Aorta (tissue), 5 donors: ENCODE data around the gene CLMN. TPM values are rescaled to one million over a fixed set of nuclear protein-coding genes. Genes with fewer than 3 reads are reported as not detected.

Experiments used
- ATAC-seq: fragments of 200-7000 bp; cut with Tn5 transposase; one replicate; pipeline ENCODE4 v1.9.1; 2022; ENCODE audit warnings: moderate library complexity; ENCODE audit not compliant: low FRiP score
- DNase-seq, 2 donors: peaks; one replicate each; pipeline ENCODE4 v3.0.0-alpha.2; 2020
- H3K27ac ChIP-seq, 2 donors: one replicate each; pipeline ENCODE4 v1.5.1; 2013; ENCODE audit warnings: low read length in 2 of 2, mild to moderate bottlenecking in 2 of 2, moderate library complexity in 2 of 2, control low read depth in 1 of 2, inconsistent platforms in 1 of 2, low read depth in 1 of 2
- H3K27me3 ChIP-seq, 2 donors: one replicate each; pipeline ENCODE4 v1.6.1; 2013; ENCODE audit warnings: control low read depth in 1 of 2, low read length in 1 of 2, mild to moderate bottlenecking in 1 of 2, moderate library complexity in 1 of 2; ENCODE audit not compliant: insufficient read depth in 2 of 2, control insufficient read depth in 1 of 2
- H3K36me3 ChIP-seq, 2 donors: one replicate each; pipeline ENCODE4 v1.6.1; 2013; ENCODE audit warnings: control low read depth in 1 of 2, low read length in 1 of 2, mild to moderate bottlenecking in 1 of 2; ENCODE audit not compliant: insufficient read depth in 2 of 2, control insufficient read depth in 1 of 2
- H3K4me1 ChIP-seq, 2 donors: one replicate each; pipeline ENCODE4 v1.6.1; 2013; ENCODE audit warnings: low read length in 2 of 2, control low read depth in 1 of 2, mild to moderate bottlenecking in 1 of 2, moderate library complexity in 1 of 2; ENCODE audit not compliant: insufficient read depth in 2 of 2, control insufficient read depth in 1 of 2
- H3K4me3 ChIP-seq, 2 donors: one replicate each; pipeline ENCODE4 v1.5.1; 2013; ENCODE audit warnings: low read length in 2 of 2, control low read depth in 1 of 2, mild to moderate bottlenecking in 1 of 2
- H3K9me3 ChIP-seq: one replicate; pipeline ENCODE4 v1.6.1; 2013; ENCODE audit warnings: mild to moderate bottlenecking, low read length; ENCODE audit not compliant: control insufficient read depth
- WGBS, 2 donors: extraction: QIAGEN DNeasy Blood & Tissue Kit; methylation state at CpG; one replicate each; pipeline ENCODE4 v1.1.7; 2013; 5-methylcytosine and 5-hydroxymethylcytosine counted together
- intact Hi-C, 2 donors: fragments of 100-400 bp; cut with DNase I; formaldehyde crosslinking; loops; one replicate each; pipeline versions ENCODE4 v1.14.2 to v1.15.0; 2022
- polyA plus RNA-seq, 2 donors: library from polyadenylated mRNA; stranded (reverse); fragments of 200-250 nt; gene quantifications; one replicate each; pipeline ENCODE4 v1.2.3, GENCODE V29; 2013
- total RNA-seq, 2 donors: library from RNA; stranded (reverse); fragmentation: NEBNext Ultra II Directional; extraction: Animal tissue kit (Norgen Biotek cat#: 25700); gene quantifications; one replicate each; pipeline ENCODE4 v1.2.1, GENCODE V29; 2021
- donor health status: healthy with polysubstance abuse.
- donor health status: Bipolar disorder and iron deficiency.
- donor health status: DM: no; HTN: no; CAD: no.
- donor health status: DM: no; HTN: no; CAD: no.
- donor health status: DM: yes; HTN: yes; CAD: no.

Gene CLMN
- total and polyA plus RNA-seq, 4 donors = 3.9 to 18.3 (median 11.0) TPM

DNA sequence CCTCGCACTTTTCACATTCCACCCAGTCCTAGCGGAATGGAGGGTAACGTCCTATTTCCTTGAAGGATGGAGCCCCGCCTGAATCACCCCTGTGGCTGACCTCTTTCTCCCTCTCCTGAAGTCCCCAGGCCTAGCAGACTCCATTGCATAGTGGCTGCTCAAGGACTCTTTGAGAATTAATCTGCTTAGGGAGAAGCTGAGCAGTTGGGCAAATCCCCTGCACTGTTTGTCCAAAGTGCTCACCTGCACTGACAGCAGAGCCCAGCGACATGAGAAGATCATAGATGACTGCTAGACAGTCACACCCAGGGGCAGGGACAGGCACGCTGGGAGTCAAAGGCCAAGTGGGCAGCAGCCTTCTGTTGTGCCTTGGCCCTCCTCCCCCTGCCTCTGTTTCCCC, 124.7 kb downstream of the CLMN start:
- ATAC-seq (no peak), DNase-seq (no peak)
- Histone ChIP-seq H3K27ac (no peak overlapping the region), H3K9me3 (no peaks in the 10 kb centered on the region), H3K4me1 (no peaks in the 10 kb centered on the region), H3K27me3 (no peaks in the 10 kb centered on the region), H3K4me3 (no peak overlapping the region), H3K36me3 (no peaks in the 10 kb centered on the region)
- intact Hi-C loops = no loop called here
- WGBS, 2 donors = 95 to 97% methylated on average over 6 of the region's 6 CpGs

DNA sequence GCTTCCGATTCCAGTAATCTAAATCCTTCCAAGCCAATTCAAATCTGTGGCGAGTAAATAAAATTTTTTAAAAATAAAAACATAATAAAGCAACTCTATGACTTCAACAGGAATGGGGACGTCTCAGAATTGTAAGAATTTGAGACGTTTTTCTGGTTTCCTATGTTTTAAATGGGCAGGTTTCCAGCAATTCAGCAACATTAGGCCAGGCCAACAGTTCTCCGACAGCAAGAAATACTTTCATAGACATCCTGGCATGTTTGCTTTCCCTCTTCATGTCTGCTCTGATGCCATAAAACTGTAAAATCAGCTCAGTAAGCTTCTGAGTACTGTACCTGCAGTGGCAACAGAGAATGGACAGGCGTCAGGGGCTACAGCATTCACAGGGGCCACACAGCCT, 126.6 kb downstream of the CLMN start:
- Histone ChIP-seq H3K36me3 (no peaks in the 10 kb centered on the region), H3K27me3 (no peaks in the 10 kb centered on the region), H3K4me1 (no peaks in the 10 kb centered on the region), H3K4me3 (no peak overlapping the region), H3K27ac (no peak overlapping the region), H3K9me3 (no peaks in the 10 kb centered on the region)
- DNase-seq (no peak), ATAC-seq (no peak)
- WGBS, 2 donors = 54 to 59% methylated on average over 6 of the region's 6 CpGs
- intact Hi-C loops = no loop called here

DNA sequence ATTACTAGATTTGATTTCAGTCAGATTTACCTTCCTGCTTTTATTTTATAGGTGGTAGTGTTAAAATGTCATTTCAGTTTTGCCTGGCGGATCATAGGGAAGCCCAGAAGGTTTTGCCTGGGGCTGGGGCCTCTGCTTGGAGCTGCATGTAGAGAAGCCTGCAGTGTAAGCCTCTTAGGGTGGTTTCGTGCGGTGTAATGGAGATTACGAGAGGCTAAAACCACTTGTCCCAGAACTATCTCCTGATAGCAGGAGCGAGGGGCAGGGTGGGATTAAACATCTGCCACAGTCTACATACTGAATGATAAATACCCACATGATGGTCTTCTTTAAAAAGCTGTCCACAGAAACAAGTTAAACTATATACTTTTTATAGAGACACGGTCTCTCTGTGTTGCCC, 127.4 kb downstream of the CLMN start:
- WGBS, 2 donors = 96 to 98% methylated on average over 6 of the region's 6 CpGs

DNA sequence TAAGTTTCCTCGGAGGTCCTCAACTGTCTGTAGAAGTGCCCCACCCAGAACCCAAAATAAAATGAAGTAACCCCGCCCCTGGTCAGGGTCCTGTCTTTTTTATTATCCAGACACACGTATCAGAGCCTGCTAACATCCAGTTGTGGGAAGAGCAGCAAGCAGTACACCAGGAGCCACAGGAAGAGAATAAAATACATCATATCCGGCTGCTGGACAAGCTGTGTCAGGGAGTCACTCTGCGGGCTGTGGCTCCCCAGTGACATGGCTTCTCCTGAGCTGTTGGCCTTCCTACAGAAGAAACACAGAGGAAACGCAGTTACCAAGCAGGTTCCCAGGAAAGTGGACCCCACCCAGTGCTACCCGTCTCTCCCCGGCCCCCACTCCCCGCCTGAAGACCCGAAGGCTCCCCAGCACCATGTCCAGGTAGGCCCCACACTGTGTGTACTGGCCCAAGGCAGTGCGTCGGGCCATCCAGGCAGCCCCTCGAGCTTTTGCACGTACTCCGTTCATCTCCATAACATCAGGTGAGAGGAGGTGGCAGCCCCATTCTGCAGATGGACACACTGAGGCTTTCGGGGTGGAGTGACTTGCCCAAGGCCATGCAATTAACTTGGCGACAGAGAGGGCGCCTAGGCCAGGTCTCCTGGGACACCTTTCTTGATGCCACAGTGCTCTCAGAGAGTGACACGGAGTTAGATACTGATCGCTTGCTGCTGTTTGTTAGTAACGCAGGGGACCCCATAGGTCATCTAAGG, 128.1 kb downstream of the CLMN start:
- H3K27me3 ChIP-seq = no peaks in the 10 kb centered on the region
- H3K9me3 ChIP-seq = no peaks in the 10 kb centered on the region
- no peak overlapping the region for H3K27ac ChIP-seq
- H3K4me3 ChIP-seq = no peak overlapping the region
- no peak for ATAC-seq
- intact Hi-C loops = no loop called here
- no peak for DNase-seq
- 95 to 96% methylated on average over 21 of the region's 21 CpGs for WGBS, 2 donors
- no peaks in the 10 kb centered on the region for H3K4me1 ChIP-seq
- H3K36me3 ChIP-seq = no peaks in the 10 kb centered on the region

More for the DNA sequence above, 127.4 kb downstream of the CLMN start:
- Histone ChIP-seq H3K4me3 (no peak overlapping the region), H3K27ac (no peak overlapping the region), H3K9me3 (no peaks in the 10 kb centered on the region), H3K36me3 (no peaks in the 10 kb centered on the region), H3K4me1 (no peaks in the 10 kb centered on the region), H3K27me3 (no peaks in the 10 kb centered on the region)
- ATAC-seq (no peak), DNase-seq (no peak)
- intact Hi-C loops = no loop called here

DNA sequence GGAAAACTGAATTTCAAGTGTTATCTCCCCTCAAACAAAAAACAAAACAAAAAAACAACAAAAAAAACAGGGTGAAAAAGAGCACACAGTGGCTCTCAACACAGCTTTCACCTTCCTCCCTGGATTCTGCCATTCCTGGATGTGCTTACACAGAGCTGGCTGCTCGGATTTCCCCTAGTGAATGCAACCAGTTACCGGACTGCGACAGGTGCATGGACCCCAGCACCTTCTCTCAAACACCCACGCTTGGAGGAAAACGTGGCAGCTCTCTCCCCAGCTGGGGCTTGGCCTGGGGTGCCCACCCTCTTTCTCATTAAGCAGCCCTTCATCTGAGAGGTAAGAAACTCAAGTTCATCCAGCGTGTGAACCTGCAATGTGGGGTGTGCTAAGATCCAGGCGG, 128.9 kb downstream of the CLMN start:
- no peaks in the 10 kb centered on the region for H3K4me1 ChIP-seq
- H3K4me3 ChIP-seq = no peak overlapping the region
- intact Hi-C loops = no loop called here
- H3K27ac ChIP-seq = no peak overlapping the region
- no peaks in the 10 kb centered on the region for H3K27me3 ChIP-seq
- no peak for DNase-seq
- no peaks in the 10 kb centered on the region for H3K36me3 ChIP-seq
- WGBS, 2 donors = 97% methylated on average over 7 of the region's 7 CpGs
- ATAC-seq = no peak
- H3K9me3 ChIP-seq = no peaks in the 10 kb centered on the region

DNA sequence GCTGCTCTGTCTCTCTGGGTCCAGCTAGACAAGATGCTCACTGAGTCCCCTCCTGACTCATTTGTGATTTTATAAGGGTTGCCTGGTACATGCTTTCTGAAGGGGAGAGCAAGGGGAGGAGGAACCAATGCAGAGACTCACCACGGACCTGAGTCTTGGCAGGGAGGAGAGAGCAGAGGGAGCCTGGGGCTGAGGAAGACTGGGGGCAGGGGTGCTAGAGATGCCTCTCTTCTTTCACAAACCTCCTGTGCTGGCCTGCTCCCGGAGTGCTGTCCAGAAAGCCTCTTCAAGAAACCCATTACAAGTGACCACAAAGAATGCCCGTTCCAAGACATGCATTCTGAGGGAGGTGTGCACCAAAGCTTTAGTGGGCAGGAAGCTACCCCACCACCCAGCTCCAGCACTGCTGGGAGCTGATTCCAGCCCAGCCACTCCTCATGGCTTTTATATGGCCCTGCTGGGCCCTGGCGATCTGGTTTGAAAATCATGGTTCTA, 129.3 kb downstream of the CLMN start:
- DNase-seq (no peak), ATAC-seq (no peak)
- no peaks in the 10 kb centered on the region for H3K9me3 ChIP-seq
- intact Hi-C loops = no loop called here
- 78 to 86% methylated on average over 4 of the region's 4 CpGs for WGBS, 2 donors
- no peaks in the 10 kb centered on the region for H3K27me3 ChIP-seq
- H3K4me3 ChIP-seq = no peak overlapping the region
- no peaks in the 10 kb centered on the region for H3K4me1 ChIP-seq
- H3K36me3 ChIP-seq = no peaks in the 10 kb centered on the region
- no peak overlapping the region for H3K27ac ChIP-seq

DNA sequence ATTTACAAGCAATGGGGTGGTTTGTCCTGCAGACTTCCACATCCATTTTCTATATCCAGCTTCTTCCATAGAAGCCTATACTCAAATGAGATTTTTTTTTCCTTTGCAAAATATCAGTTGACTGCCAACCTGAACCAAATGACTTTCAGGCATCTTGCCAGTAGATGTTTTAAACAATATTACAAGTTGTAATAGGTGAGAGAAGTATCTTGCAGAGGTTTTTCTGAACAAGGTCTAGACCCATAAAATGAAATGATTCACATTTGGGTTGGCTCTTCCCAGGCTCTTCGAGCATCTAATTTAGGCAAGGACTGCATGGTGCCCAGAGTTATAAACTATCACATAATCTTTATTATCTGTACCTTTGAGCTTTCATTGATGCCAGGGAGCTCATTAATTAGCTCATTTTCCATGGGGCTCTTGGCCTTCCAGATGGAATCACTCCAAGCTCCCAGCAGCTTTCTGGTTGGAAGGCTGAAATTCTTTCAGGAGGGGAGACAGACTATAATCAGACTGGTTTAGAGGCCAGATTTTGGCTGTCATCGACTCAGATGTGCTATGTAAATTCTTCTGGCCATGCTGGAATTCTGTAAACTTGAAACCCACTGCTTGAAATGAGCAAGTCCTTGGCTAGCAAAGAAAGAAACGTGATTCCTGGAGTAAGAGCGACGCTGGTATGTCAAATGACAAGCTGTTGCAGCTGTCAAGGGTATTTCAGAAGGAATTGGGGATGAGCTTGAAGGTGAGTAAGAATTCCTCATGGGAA, 130.2 kb downstream of the CLMN start:
- no peaks in the 10 kb centered on the region for H3K27me3 ChIP-seq
- intact Hi-C loops = no loop called here
- H3K27ac ChIP-seq = no peak overlapping the region
- DNase-seq (no peak), ATAC-seq (no peak)
- WGBS, 2 donors = 42 to 58% methylated on average over 5 of the region's 5 CpGs
- no peak overlapping the region for H3K4me3 ChIP-seq
- no peaks in the 10 kb centered on the region for H3K9me3 ChIP-seq
- no peaks in the 10 kb centered on the region for H3K4me1 ChIP-seq
- no peaks in the 10 kb centered on the region for H3K36me3 ChIP-seq

DNA sequence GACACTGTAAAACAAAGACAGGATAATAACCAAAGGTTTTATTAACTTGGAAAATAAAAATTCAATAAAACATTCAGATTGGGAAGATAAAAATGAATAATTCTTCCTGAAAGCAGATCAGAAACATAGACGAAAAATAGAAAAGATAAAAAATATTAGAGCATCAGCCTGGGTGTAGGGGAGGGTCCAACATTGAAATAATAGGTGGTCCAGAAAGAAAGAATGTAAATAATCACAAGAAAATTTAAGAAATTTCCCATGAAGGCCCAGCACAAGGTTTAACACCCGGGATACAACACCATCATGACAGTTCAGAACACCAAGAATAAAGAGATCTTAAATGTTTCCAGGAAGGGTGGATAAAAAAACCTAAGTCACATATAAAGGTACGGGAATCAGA, 131.3 kb downstream of the CLMN start:
- ATAC-seq (no peak), DNase-seq (no peak)
- no peaks in the 10 kb centered on the region for H3K4me1 ChIP-seq
- H3K36me3 ChIP-seq = no peaks in the 10 kb centered on the region
- intact Hi-C loops = no loop called here
- 94 to 97% methylated on average over 3 of the region's 3 CpGs for WGBS, 2 donors
- H3K4me3 ChIP-seq = no peak overlapping the region
- no peaks in the 10 kb centered on the region for H3K27me3 ChIP-seq
- no peak overlapping the region for H3K27ac ChIP-seq
- no peaks in the 10 kb centered on the region for H3K9me3 ChIP-seq
